ENCODE data around the gene CCHCR1. TPM values are rescaled to one million over a fixed set of nuclear protein-coding genes. Genes with fewer than 3 reads are reported as not detected.

CCHCR1 gene
- polyA plus RNA-seq, 2 of the 4 experiments (the other 2 are of a cell fraction), result 7.4 to 15.3 TPM

- ATAC-seq, result peak in 1 of 2 experiments; percentile 52; a peak in 4 of 6 replicates
- ChIA-PET CTCF (interaction anchor here (1.0 to 3.8 kb wide), 4 partner anchors 15 to 25 kb away, joined by 3 to 19 read pairs (median 4); partner anchors contain the start of gene C6orf15), POLR2A (interaction anchor here (0.5 kb wide), 1 partner anchor 20 kb away, joined by 4 read pairs; no protein-coding TSS in a partner anchor)
Measured at GRCh38 chr6:31094389-31094881, 63.2 kb downstream of the CCHCR1 start.

DNA sequence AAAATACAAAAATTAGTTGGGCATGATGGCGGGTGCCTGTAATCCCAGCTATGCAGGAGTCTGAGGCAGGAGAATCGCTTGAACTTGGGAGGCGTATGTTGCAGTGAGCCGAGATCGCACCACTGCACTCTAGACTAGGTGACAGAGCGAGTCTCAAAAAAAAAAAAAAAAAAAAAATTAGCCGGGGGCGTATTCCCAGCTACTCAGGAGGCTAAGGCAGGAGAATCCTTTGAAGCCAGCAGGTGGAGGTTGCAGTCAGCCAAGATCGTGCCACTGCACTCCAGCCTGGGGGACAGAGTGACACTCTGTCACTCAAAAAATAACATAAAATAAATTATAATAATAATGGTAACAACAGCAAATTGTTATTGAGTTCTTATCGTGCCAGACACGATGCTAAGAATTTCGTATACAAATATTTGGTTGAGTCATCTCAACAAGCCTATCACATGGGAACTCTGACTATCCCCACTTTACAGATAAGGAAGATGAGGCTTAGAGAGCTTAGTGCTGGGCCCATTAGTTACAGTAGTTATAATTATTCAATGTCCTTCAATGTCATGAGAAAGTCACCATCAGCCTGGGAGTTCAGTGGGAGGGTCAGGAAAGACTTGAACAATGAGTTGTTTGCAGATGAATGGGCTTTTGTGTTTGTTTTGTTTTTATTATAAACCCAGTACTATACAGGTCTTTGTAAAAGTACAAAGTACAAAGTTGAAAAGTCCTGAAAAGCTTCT, 64.7 kb downstream of the CCHCR1 start:
- Histone ChIP-seq H3K9me3 (no peaks in the 10 kb centered on the region), H3K27ac (no peak overlapping the region), H3K4me1 (peaks cover 16% of the 10 kb centered on the region), H3K4me3 (no peak overlapping the region), H3K4me2 (peak overlapping the region; percentile 26; the same call in 2 of the 3 replicates)
- ATAC-seq, result no peak
- POLR2A ChIA-PET, result no interaction called here
- 61% methylated on average over 11 of the region's 12 CpGs for WGBS (ENCODE audit: missing lambda C conversion rate)
- no peak for FAIRE-seq
- DNase-seq (ENCODE audit: low read depth in 1 of 2, low spot score in 1 of 2), result no peak
- CTCF ChIA-PET, result interaction anchor here (0.8 to 3.8 kb wide), 10 partner anchors 11 to 552 kb away, joined by 3 to 19 read pairs (median 4); partner anchors contain the start of genes C6orf15 and PSORS1C1
- TF ChIP-seq SMC3 (IDR thresholded peaks at IDR 0.05) (no peak), FOSL2 (IDR thresholded peaks at IDR 0.05) (no peak), FOSL2 (CRISPR knock-in tag; IDR thresholded peaks at IDR 0.05) (peak; percentile 56; the same call in 1 of the 2 replicates)

More at GRCh38 chr6:31094389-31094881, 63.2 kb downstream of the CCHCR1 start:
- 0 out of 6 replicates have a peak overlapping the region, but pooled peaks of 1 of the 2 experiments have one; percentile 43 for H3K27ac ChIP-seq
- FAIRE-seq, result no peak
- H3K9me3 ChIP-seq, result no peaks in the 10 kb centered on the region
- no peak for DNase-seq (ENCODE audit: low read depth in 1 of 2, low spot score in 1 of 2)
- TF ChIP-seq PHF8 (IDR thresholded peaks at IDR 0.05; ENCODE audit: borderline replicate concordance, low read depth) (no peak), JUNB (IDR thresholded peaks at IDR 0.05) (no peak)
- 52% methylated on average over 3 of the region's 3 CpGs for WGBS (ENCODE audit: missing lambda C conversion rate)
- H3K4me2 ChIP-seq, result no peak overlapping the region
- peaks cover 16% of the 10 kb centered on the region for H3K4me1 ChIP-seq
- no peak overlapping the region for H3K4me3 ChIP-seq

Small RNA genes within 50 kb of the gene (small RNA-seq; reads per million reads assigned to genes)
- gene POLR2LP1, result 0 reads per million in 6 experiments

Other genes starting within 250 kb of the CCHCR1 start
- gene GTF2H4, start 249.6 kb downstream of the CCHCR1 start, polyA plus RNA-seq (2011; rRNA removed), result 19.7 and 24.8 TPM in 2 replicates
- gene GTF2H4, start 249.6 kb downstream of the CCHCR1 start, polyA plus RNA-seq (2017; fragmentation: RNase III; extraction: RNeasy Plus Mini Kit Qiagen cat#74134 plus additional on column Dnase treatment), result 24.1 to 28.6 TPM (median 24.9 TPM) in 3 replicates
- gene VARS2, start 243.6 kb downstream of the CCHCR1 start, polyA plus RNA-seq (2011; rRNA removed), result 15.5 and 16.1 TPM in 2 replicates
- gene VARS2, start 243.6 kb downstream of the CCHCR1 start, polyA plus RNA-seq (2017; fragmentation: RNase III; extraction: RNeasy Plus Mini Kit Qiagen cat#74134 plus additional on column Dnase treatment), result 12.4 to 15.2 TPM (median 15.0 TPM) in 3 replicates
- not detected in 2 replicates for gene SFTA2, start 225.6 kb downstream of the CCHCR1 start, polyA plus RNA-seq (2011; rRNA removed)
- not detected in 3 replicates for gene SFTA2, start 225.6 kb downstream of the CCHCR1 start, polyA plus RNA-seq (2017; fragmentation: RNase III; extraction: RNeasy Plus Mini Kit Qiagen cat#74134 plus additional on column Dnase treatment)
- 0.01 and 0.07 TPM in 2 replicates for gene MUCL3, start 216.8 kb downstream of the CCHCR1 start, polyA plus RNA-seq (2011; rRNA removed)
- 0.03 to 0.08 TPM (median 0.04 TPM) in 3 replicates for gene MUCL3, start 216.8 kb downstream of the CCHCR1 start, polyA plus RNA-seq (2017; fragmentation: RNase III; extraction: RNeasy Plus Mini Kit Qiagen cat#74134 plus additional on column Dnase treatment)
- not detected in 2 replicates for gene MUC21, start 174.1 kb downstream of the CCHCR1 start, polyA plus RNA-seq (2011; rRNA removed)
- not detected in 3 replicates for gene MUC21, start 174.1 kb downstream of the CCHCR1 start, polyA plus RNA-seq (2017; fragmentation: RNase III; extraction: RNeasy Plus Mini Kit Qiagen cat#74134 plus additional on column Dnase treatment)
- not detected in 2 replicates for gene MUC22, start 147.3 kb downstream of the CCHCR1 start, polyA plus RNA-seq (2011; rRNA removed)
- not detected in 3 replicates for gene MUC22, start 147.3 kb downstream of the CCHCR1 start, polyA plus RNA-seq (2017; fragmentation: RNase III; extraction: RNeasy Plus Mini Kit Qiagen cat#74134 plus additional on column Dnase treatment)
- gene C6orf15, start 45.2 kb downstream of the CCHCR1 start, polyA plus RNA-seq (2011; rRNA removed), result not detected in 2 replicates
- not detected in 3 replicates for gene C6orf15, start 45.2 kb downstream of the CCHCR1 start, polyA plus RNA-seq (2017; fragmentation: RNase III; extraction: RNeasy Plus Mini Kit Qiagen cat#74134 plus additional on column Dnase treatment)
- gene PSORS1C1, start 43.0 kb downstream of the CCHCR1 start, polyA plus RNA-seq (2011; rRNA removed), result 2.3 and 5.8 TPM in 2 replicates
- gene PSORS1C1, start 43.0 kb downstream of the CCHCR1 start, polyA plus RNA-seq (2017; fragmentation: RNase III; extraction: RNeasy Plus Mini Kit Qiagen cat#74134 plus additional on column Dnase treatment), result 3.0 to 4.3 TPM (median 4.3 TPM) in 3 replicates
- not detected in 2 replicates for gene CDSN, start 37.4 kb downstream of the CCHCR1 start, polyA plus RNA-seq (2011; rRNA removed)
- not detected in 3 replicates for gene CDSN, start 37.4 kb downstream of the CCHCR1 start, polyA plus RNA-seq (2017; fragmentation: RNase III; extraction: RNeasy Plus Mini Kit Qiagen cat#74134 plus additional on column Dnase treatment)
- gene PSORS1C2, start 18.7 kb downstream of the CCHCR1 start, polyA plus RNA-seq (2011; rRNA removed), result not detected in 2 replicates
- 0.08 TPM in 1 of 3 replicates, not detected in the others for gene PSORS1C2, start 18.7 kb downstream of the CCHCR1 start, polyA plus RNA-seq (2017; fragmentation: RNase III; extraction: RNeasy Plus Mini Kit Qiagen cat#74134 plus additional on column Dnase treatment)
- 6.4 and 7.4 TPM in 2 replicates for gene TCF19, start 787 bp upstream of the CCHCR1 start, polyA plus RNA-seq (2011; rRNA removed)
- 10.1 to 11.2 TPM (median 10.8 TPM) in 3 replicates for gene TCF19, start 787 bp upstream of the CCHCR1 start, polyA plus RNA-seq (2017; fragmentation: RNase III; extraction: RNeasy Plus Mini Kit Qiagen cat#74134 plus additional on column Dnase treatment)
- gene POU5F1, start 12.9 kb upstream of the CCHCR1 start, polyA plus RNA-seq (2011; rRNA removed), result 2.7 and 3.9 TPM in 2 replicates
- gene POU5F1, start 12.9 kb upstream of the CCHCR1 start, polyA plus RNA-seq (2017; fragmentation: RNase III; extraction: RNeasy Plus Mini Kit Qiagen cat#74134 plus additional on column Dnase treatment), result 2.7 to 3.5 TPM (median 2.8 TPM) in 3 replicates
- 22.6 and 36.3 TPM in 2 replicates for gene HLA-C, start 114.3 kb upstream of the CCHCR1 start, polyA plus RNA-seq (2011; rRNA removed)
- gene HLA-C, start 114.3 kb upstream of the CCHCR1 start, polyA plus RNA-seq (2017; fragmentation: RNase III; extraction: RNeasy Plus Mini Kit Qiagen cat#74134 plus additional on column Dnase treatment), result 35.7 to 42.1 TPM (median 40.9 TPM) in 3 replicates
- 9.4 and 9.7 TPM in 2 replicates for gene HLA-B, start 199.4 kb upstream of the CCHCR1 start, polyA plus RNA-seq (2011; rRNA removed)
- 9.0 to 10.0 TPM (median 9.9 TPM) in 3 replicates for gene HLA-B, start 199.4 kb upstream of the CCHCR1 start, polyA plus RNA-seq (2017; fragmentation: RNase III; extraction: RNeasy Plus Mini Kit Qiagen cat#74134 plus additional on column Dnase treatment)
- 20.5 and 22.7 TPM in 2 replicates for gene MICA, start 245.8 kb upstream of the CCHCR1 start, polyA plus RNA-seq (2011; rRNA removed)
- gene MICA, start 245.8 kb upstream of the CCHCR1 start, polyA plus RNA-seq (2017; fragmentation: RNase III; extraction: RNeasy Plus Mini Kit Qiagen cat#74134 plus additional on column Dnase treatment), result 18.6 to 22.8 TPM (median 20.1 TPM) in 3 replicates